Measurements from ENCODE around the gene CENPX.

CENPX gene

GRCh38 chr17:82055965-82056728 lies 33.5 kb upstream of the CENPX start:
- H3F3A ChIP-seq (ENCODE audit: control insufficient read depth, insufficient read depth): no peaks in the 10 kb centered on the region
- no peak overlapping the region for H3K4me3 ChIP-seq (ENCODE audit: low read length)
- no peaks in the 10 kb centered on the region for H3K9me3 ChIP-seq (ENCODE audit: control insufficient read depth, insufficient read depth, low read length)
- H3K4me1 ChIP-seq (ENCODE audit: control insufficient read depth, low read length): peaks cover 8% of the 10 kb centered on the region
- no peaks in the 10 kb centered on the region for H3K27me3 ChIP-seq (ENCODE audit: control insufficient read depth, low read length)
- H4K20me1 ChIP-seq (ENCODE audit: control insufficient read depth, insufficient read depth, low read depth, low read length): peaks cover 3% of the 10 kb centered on the region; the same call in 1 of the 2 replicates
- peaks cover 16% of the 10 kb centered on the region for H3K79me2 ChIP-seq (ENCODE audit: control insufficient read depth, low read length)
- H3K36me3 ChIP-seq (ENCODE audit: control insufficient read depth, low read length): peaks cover 70% of the 10 kb centered on the region
- no peak for TF ChIP-seq EZH2phosphoT487 (IDR thresholded peaks at IDR 0.05; ENCODE audit: borderline replicate concordance, low read length)
- H3K4me2 ChIP-seq (ENCODE audit: low read length): no peak overlapping the region
- H3K9me2 ChIP-seq (replicated peaks; ENCODE audit: control insufficient read depth, low read length): no peaks in the 10 kb centered on the region
- H3K27ac ChIP-seq (ENCODE audit: low read depth, low read length): no peak overlapping the region

- H3K27ac ChIP-seq (ENCODE audit: low read depth, low read length): no peak overlapping the region
- peaks cover 3% of the 10 kb centered on the region; the same call in 1 of the 2 replicates for H4K20me1 ChIP-seq (ENCODE audit: control insufficient read depth, insufficient read depth, low read depth, low read length)
- peaks cover 61% of the 10 kb centered on the region for H3K36me3 ChIP-seq (ENCODE audit: control insufficient read depth, low read length)
Measured at GRCh38 chr17:82055023-82055964, 32.6 kb upstream of the CENPX start.

GRCh38 chr17:82054351-82055022 lies 31.8 kb upstream of the CENPX start:
- Histone ChIP-seq H3K9me2 (replicated peaks; ENCODE audit: control insufficient read depth, low read length) (no peaks in the 10 kb centered on the region), H3K79me2 (ENCODE audit: control insufficient read depth, low read length) (peaks cover 19% of the 10 kb centered on the region), H3K27ac (ENCODE audit: low read depth, low read length) (no peak overlapping the region), H3K4me1 (ENCODE audit: control insufficient read depth, low read length) (peaks cover 17% of the 10 kb centered on the region), H3K36me3 (ENCODE audit: control insufficient read depth, low read length) (peaks cover 53% of the 10 kb centered on the region), H3K4me2 (ENCODE audit: low read length) (no peak overlapping the region), H3K27me3 (ENCODE audit: control insufficient read depth, low read length) (no peaks in the 10 kb centered on the region), H4K20me1 (ENCODE audit: control insufficient read depth, insufficient read depth, low read depth, low read length) (peaks cover 3% of the 10 kb centered on the region; the same call in 1 of the 2 replicates), H3K4me3 (ENCODE audit: low read length) (no peak overlapping the region), H3F3A (ENCODE audit: control insufficient read depth, insufficient read depth) (no peaks in the 10 kb centered on the region), H3K9me3 (ENCODE audit: control insufficient read depth, insufficient read depth, low read length) (no peaks in the 10 kb centered on the region)
- TF ChIP-seq EZH2phosphoT487 (IDR thresholded peaks at IDR 0.05; ENCODE audit: borderline replicate concordance, low read length): no peak
- no peak for TF ChIP-seq CTCF (IDR thresholded peaks at IDR 0.05; ENCODE audit: low read depth, low read length, poor library complexity, severe bottlenecking)

More at GRCh38 chr17:82055023-82055964, 32.6 kb upstream of the CENPX start:
- Histone ChIP-seq H3K79me2 (ENCODE audit: control insufficient read depth, low read length) (peaks cover 19% of the 10 kb centered on the region), H3K27me3 (ENCODE audit: control insufficient read depth, low read length) (no peaks in the 10 kb centered on the region), H3F3A (ENCODE audit: control insufficient read depth, insufficient read depth) (no peaks in the 10 kb centered on the region), H3K4me2 (ENCODE audit: low read length) (no peak overlapping the region), H3K9me2 (replicated peaks; ENCODE audit: control insufficient read depth, low read length) (no peaks in the 10 kb centered on the region), H3K9me3 (ENCODE audit: control insufficient read depth, insufficient read depth, low read length) (no peaks in the 10 kb centered on the region), H3K4me1 (ENCODE audit: control insufficient read depth, low read length) (peaks cover 16% of the 10 kb centered on the region), H3K4me3 (ENCODE audit: low read length) (no peak overlapping the region)
- TF ChIP-seq EZH2phosphoT487 (IDR thresholded peaks at IDR 0.05; ENCODE audit: borderline replicate concordance, low read length): no peak
- no peak for TF ChIP-seq CTCF (IDR thresholded peaks at IDR 0.05; ENCODE audit: low read depth, low read length, poor library complexity, severe bottlenecking)

All from DOHH2 (cell line).